GM19328 (cell line): ENCODE measurements around the gene C1QTNF8.
"Not testable (repeated sequence)": the region's sequence is repeated elsewhere in the genome, so short reads cannot be mapped to it uniquely, and the experiment has no call there.

Experiments used
- ATAC-seq: cut with Tn5 transposase; IDR thresholded peaks from one replicate; pipeline ENCODE4 v1.9.1; 2021; ENCODE audit warnings: mild to moderate bottlenecking, moderate library complexity; ENCODE audit not compliant: unreplicated experiment

Gene C1QTNF8

GRCh38 chr16:1095450-1096168 is 435 bp downstream of the C1QTNF8 start:
- ATAC-seq, result no peak

- no peak for ATAC-seq
Measured at GRCh38 chr16:1094601-1095449, 1.2 kb downstream of the C1QTNF8 start.

DNA sequence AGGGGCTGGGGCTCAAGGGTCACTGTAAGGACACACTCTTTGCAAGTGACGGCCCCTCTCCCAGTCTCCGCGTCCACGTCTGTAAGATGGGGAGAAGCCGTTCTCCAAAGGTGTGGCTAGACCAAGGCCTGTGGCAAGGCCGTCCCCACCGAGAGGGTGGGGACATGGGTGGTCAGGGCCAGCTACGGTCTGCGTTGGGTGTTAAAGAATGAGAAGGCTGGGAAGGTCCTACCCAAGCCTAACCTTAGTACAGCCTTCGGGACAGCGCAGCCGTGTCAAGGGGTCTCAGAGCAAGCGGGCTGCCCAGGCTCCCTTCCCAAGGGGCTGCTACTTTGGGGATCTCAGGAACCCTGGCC is 1.9 kb downstream of the C1QTNF8 start:
- no peak for ATAC-seq

DNA sequence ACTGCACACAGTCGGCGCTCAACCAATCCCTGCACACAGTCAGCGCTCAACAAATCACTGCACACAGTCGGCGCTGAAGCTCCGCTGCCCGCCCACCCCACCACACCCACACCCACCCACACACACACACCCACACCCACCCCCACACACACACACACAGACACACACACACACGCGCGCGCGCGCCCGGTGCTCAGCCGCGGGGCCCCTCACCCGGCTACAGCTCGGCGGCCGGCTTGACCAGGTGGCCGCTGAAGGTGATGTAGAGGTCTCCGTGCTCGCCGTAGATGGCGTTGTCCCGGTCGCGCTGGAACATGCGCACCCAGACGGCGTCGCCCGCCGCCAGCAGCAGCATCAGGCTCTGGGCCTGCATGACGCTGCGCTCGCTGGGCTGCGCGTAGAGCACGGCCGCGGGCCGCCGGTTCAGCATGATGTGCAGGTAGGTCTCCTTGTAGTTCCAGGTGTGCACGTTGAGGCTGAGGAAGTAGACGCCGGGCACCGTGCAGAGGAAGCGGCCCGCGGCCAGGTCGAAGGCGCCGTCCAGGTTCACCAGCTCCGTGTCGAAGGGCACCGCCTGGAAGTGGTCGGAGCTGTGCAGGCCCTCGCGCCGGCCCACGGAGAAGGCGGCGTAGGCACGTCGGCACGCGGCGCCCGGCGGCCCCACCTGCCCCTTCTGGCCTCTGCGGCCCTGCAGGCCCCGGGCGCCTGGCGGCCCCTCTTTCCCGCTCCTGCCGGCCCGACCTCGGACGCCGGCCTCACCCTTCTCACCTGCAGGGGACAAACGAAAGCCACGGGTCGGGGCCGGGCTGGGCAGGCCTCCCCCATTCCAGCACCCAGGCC is 2.5 kb downstream of the C1QTNF8 start:
- no peak for ATAC-seq

GRCh38 chr16:1092685-1093283 is 3.3 kb downstream of the C1QTNF8 start:
- not testable (repeated sequence) for ATAC-seq

GRCh38 chr16:1091992-1092552 is 4.0 kb downstream of the C1QTNF8 start:
- ATAC-seq, result no peak

GRCh38 chr16:1090620-1091587 is 5.1 kb downstream of the C1QTNF8 start:
- ATAC-seq, result no peak

GRCh38 chr16:1089822-1090619 is 6.0 kb downstream of the C1QTNF8 start:
- ATAC-seq, result no peak

DNA sequence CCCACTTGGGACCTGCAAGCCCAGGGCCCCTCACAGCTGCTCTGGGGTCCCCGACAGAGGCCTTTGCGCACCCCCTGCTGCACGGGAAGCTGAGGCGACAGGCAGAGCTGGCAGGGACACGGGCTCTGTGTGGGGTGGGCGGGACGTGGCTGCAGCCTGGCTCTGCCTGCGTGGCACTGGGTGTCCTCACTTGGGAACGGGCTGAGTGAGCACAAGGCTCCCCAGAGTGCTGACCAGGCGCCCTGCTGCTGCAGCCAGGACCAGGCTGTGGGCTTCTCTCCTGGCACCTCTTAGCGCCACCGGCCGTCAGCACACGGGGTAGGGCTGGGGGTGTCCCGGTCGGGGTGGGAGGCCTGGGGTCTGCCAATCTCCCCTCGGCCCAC is 6.6 kb downstream of the C1QTNF8 start:
- no peak for ATAC-seq

- ATAC-seq, result no peak
Measured at GRCh38 chr16:1088295-1089170, 7.5 kb downstream of the C1QTNF8 start.

- ATAC-seq, result not testable (repeated sequence)
Measured at GRCh38 chr16:1086443-1086842, 9.6 kb downstream of the C1QTNF8 start.

- ATAC-seq, result no peak
Measured at GRCh38 chr16:1084971-1085370, 11.1 kb downstream of the C1QTNF8 start.

- ATAC-seq, result no peak
Measured at GRCh38 chr16:1082952-1083675, 12.9 kb downstream of the C1QTNF8 start.

DNA sequence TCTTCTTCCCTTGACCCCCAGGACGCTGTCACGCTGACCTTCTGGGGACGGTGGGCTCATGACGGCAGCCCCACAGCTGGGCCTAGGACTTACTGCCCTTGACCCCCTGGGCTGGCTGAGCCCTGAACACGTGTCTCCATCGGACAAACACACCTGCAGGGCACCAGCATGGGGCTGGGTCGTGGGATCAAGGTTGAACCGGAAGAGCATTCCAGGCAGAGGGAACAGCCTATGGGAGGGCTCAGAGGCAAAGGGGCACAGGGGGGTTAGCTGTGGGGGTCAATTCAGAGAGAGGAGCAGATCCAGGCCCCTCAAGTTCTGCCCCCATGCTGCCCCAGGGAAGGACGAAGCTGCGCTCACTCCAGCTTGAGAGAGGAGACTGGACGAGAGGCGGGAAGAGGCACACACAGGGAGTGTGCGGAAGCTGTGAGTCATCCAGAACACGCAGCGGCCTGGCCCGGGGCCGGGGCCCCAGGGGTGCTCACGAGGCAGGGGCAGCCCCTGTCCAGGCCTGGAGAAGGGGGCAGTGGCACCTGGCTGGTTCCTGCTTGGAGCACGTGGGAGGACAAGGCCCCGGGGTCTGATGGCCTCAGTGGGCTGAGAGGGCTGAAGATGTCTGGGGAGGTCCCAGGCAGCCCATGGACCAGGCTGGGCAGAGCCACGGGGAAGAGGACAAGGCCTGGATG is 13.6 kb downstream of the C1QTNF8 start:
- no peak for ATAC-seq

GRCh38 chr16:1081734-1082265 is 14.2 kb downstream of the C1QTNF8 start:
- no peak for ATAC-seq
